ENCODE data around the gene MICU1.

The MICU1 gene

GRCh38 chr10:72499701-72500100, 126.2 kb downstream of the MICU1 start:
- TF ChIP-seq ZFP3 (CRISPR knock-in tag; IDR thresholded peaks at IDR 0.05) (no peak), ZNF70 (CRISPR knock-in tag; IDR thresholded peaks at IDR 0.05) (peak; percentile 84)
- no peak for ATAC-seq

GRCh38 chr10:72490951-72491350, 134.9 kb downstream of the MICU1 start:
- ATAC-seq: no peak
- TF ChIP-seq GLIS3 (CRISPR knock-in tag; IDR thresholded peaks at IDR 0.05) (no peak), ZC3H10 (CRISPR knock-in tag; IDR thresholded peaks at IDR 0.05) (no peak), SNAI2 (CRISPR knock-in tag; IDR thresholded peaks at IDR 0.05) (no peak), CREB5 (CRISPR knock-in tag; IDR thresholded peaks at IDR 0.05; ENCODE audit: low read depth) (no peak), TCF4 (CRISPR knock-in tag; IDR thresholded peaks at IDR 0.05; ENCODE audit: borderline replicate concordance) (no peak), ZNF8 (CRISPR knock-in tag; IDR thresholded peaks at IDR 0.05) (no peak), POU6F1 (CRISPR knock-in tag; IDR thresholded peaks at IDR 0.05; ENCODE audit: borderline replicate concordance, low read depth) (no peak), ARNTL (CRISPR knock-in tag; IDR thresholded peaks at IDR 0.05; ENCODE audit: borderline replicate concordance, low read depth) (no peak)

GRCh38 chr10:72487521-72487920, 138.4 kb downstream of the MICU1 start:
- TF ChIP-seq CSDC2 (CRISPR knock-in tag; IDR thresholded peaks at IDR 0.05): no peak
- ATAC-seq: no peak

- no peak for TF ChIP-seq SNAI2 (CRISPR knock-in tag; IDR thresholded peaks at IDR 0.05)
- TF ChIP-seq PPARA (CRISPR knock-in tag; IDR thresholded peaks at IDR 0.05; ENCODE audit: borderline replicate concordance): no peak
- TF ChIP-seq ZC3H10 (CRISPR knock-in tag; IDR thresholded peaks at IDR 0.05): no peak
- no peak for TF ChIP-seq GLIS3 (CRISPR knock-in tag; IDR thresholded peaks at IDR 0.05)
- TF ChIP-seq BACH2 (CRISPR knock-in tag; IDR thresholded peaks at IDR 0.05; ENCODE audit: borderline replicate concordance): no peak
- TF ChIP-seq CREB5 (CRISPR knock-in tag; IDR thresholded peaks at IDR 0.05; ENCODE audit: low read depth): no peak
- TF ChIP-seq TOX (CRISPR knock-in tag; IDR thresholded peaks at IDR 0.05; ENCODE audit: borderline replicate concordance): no peak
- TF ChIP-seq RARB (CRISPR knock-in tag; IDR thresholded peaks at IDR 0.05): no peak
- TF ChIP-seq CSRNP3 (CRISPR knock-in tag; IDR thresholded peaks at IDR 0.05): no peak
- no peak for ATAC-seq
These were observed 138.8 kb downstream of the MICU1 start for GRCh38 chr10:72487116-72487515.

- ATAC-seq: no peak
- TF ChIP-seq ZNF565 (CRISPR knock-in tag; conservative IDR thresholded peaks at IDR 0.05; ENCODE audit: low read depth) (no peak), TOX (CRISPR knock-in tag; IDR thresholded peaks at IDR 0.05; ENCODE audit: borderline replicate concordance) (no peak), ZFP3 (CRISPR knock-in tag; IDR thresholded peaks at IDR 0.05) (no peak), PATZ1 (CRISPR knock-in tag; IDR thresholded peaks at IDR 0.05; ENCODE audit: borderline replicate concordance) (no peak), ESRRG (CRISPR knock-in tag; IDR thresholded peaks at IDR 0.05) (no peak), ZC3H10 (CRISPR knock-in tag; IDR thresholded peaks at IDR 0.05) (no peak), OSR1 (CRISPR knock-in tag; IDR thresholded peaks at IDR 0.05) (no peak), POU6F1 (CRISPR knock-in tag; IDR thresholded peaks at IDR 0.05; ENCODE audit: borderline replicate concordance, low read depth) (no peak), TSHZ2 (CRISPR knock-in tag; IDR thresholded peaks at IDR 0.05) (no peak), PPARA (CRISPR knock-in tag; IDR thresholded peaks at IDR 0.05; ENCODE audit: borderline replicate concordance) (no peak), SNAI2 (CRISPR knock-in tag; IDR thresholded peaks at IDR 0.05) (no peak), RARB (CRISPR knock-in tag; IDR thresholded peaks at IDR 0.05) (no peak), ZNF70 (CRISPR knock-in tag; IDR thresholded peaks at IDR 0.05) (no peak)
These were observed 140.2 kb downstream of the MICU1 start for GRCh38 chr10:72485701-72486100.
